ENCODE results near the gene TBC1D5. TPM values are rescaled to one million over a fixed set of nuclear protein-coding genes. Genes with fewer than 3 reads are reported as not detected.
"Not testable (repeated sequence)": the region's sequence is repeated elsewhere in the genome, so short reads cannot be mapped to it uniquely, and the experiment has no call there.

TBC1D5 gene
- total RNA-seq, 2 experiments from 2014 or later = 46.3 to 47.8 TPM

DNA sequence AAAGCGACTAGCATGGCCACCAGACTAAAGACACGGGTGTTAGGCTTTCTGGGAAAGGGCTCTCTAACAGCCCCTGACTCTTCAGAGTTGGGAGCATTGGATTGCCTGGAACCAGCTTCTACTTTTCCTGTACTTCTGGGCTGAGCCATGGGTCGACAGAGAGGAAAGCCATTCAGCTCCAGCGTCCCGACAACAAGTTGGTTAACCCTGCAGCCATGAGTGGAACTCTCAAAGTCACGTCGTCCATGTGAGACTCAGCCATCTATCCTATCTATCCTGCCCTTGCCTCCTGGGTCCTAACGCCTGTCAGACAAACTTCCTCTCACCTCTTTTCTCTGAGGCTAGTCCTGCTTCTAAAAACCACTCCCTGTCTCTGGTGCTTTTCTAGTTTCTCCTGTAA, 32.6 kb upstream of the TBC1D5 start:
- intact Hi-C loops (cut with micrococcal nuclease) = no loop called here
- TF ChIP-seq CTCF (IDR thresholded peaks at IDR 0.05) = no peak
- Mint-ChIP-seq H3K27me3 (peaks cover 29% of the 10 kb centered on the region), H3K27ac (peak overlapping the region; percentile 86), H3K9me3 (peaks cover 4% of the 10 kb centered on the region), H3K36me3 (ENCODE audit: low read depth) (peaks cover 6% of the 10 kb centered on the region), H3K4me1 (ENCODE audit: low read depth) (peaks cover 27% of the 10 kb centered on the region), H3K4me3 (peak overlapping the region; percentile 79)
- CTCF ChIA-PET = interaction anchor here (1.0 kb wide), 1 partner anchor 67 kb away, joined by 3 read pairs; no protein-coding TSS in a partner anchor
- peak; percentile 75 for DNase-seq
- ATAC-seq = peak; percentile 47
- POLR2A ChIA-PET = interaction anchor here (0.6 to 1.4 kb wide), 5 partner anchors 28 to 317 kb away, joined by 3 to 5 read pairs (median 4); partner anchors contain the start of gene TBC1D5

GRCh38 chr3:17774180-17774910, 31.9 kb upstream of the TBC1D5 start:
- Mint-ChIP-seq H3K27ac (peak overlapping the region; percentile 86), H3K27me3 (peaks cover 31% of the 10 kb centered on the region), H3K4me1 (ENCODE audit: low read depth) (peaks cover 20% of the 10 kb centered on the region), H3K4me3 (peak overlapping the region; percentile 79)
- CTCF ChIA-PET = interaction anchor here (0.8 to 1.0 kb wide), 3 partner anchors 12 to 67 kb away, joined by 3 to 4 read pairs (median 4); partner anchors contain the start of gene TBC1D5
- H3K9me3 Mint-ChIP-seq; intact Hi-C loops (cut with micrococcal nuclease); H3K36me3 Mint-ChIP-seq (ENCODE audit: low read depth): not testable (repeated sequence)
- POLR2A ChIA-PET = interaction anchor here (0.7 to 1.4 kb wide), 4 partner anchors 27 to 317 kb away, joined by 3 to 5 read pairs (median 4); partner anchors contain the start of gene TBC1D5
- ATAC-seq (peak; percentile 79), DNase-seq (peak; percentile 90)

GRCh38 chr3:17772556-17772955, 30.1 kb upstream of the TBC1D5 start:
- peaks cover 15% of the 10 kb centered on the region for H3K4me1 Mint-ChIP-seq (ENCODE audit: low read depth)
- peaks cover 6% of the 10 kb centered on the region for H3K36me3 Mint-ChIP-seq (ENCODE audit: low read depth)
- ChIA-PET POLR2A (no interaction called here), CTCF (interaction anchor here (1.2 kb wide), 1 partner anchor 68 kb away, joined by 6 read pairs; no protein-coding TSS in a partner anchor)
- no peak for ATAC-seq
- H3K27me3 Mint-ChIP-seq = peaks cover 37% of the 10 kb centered on the region
- H3K4me3 Mint-ChIP-seq = no peak overlapping the region
- intact Hi-C loops (cut with micrococcal nuclease) = no loop called here
- no peak for DNase-seq
- no peak for TF ChIP-seq CTCF (IDR thresholded peaks at IDR 0.05)
- H3K27ac Mint-ChIP-seq = no peak overlapping the region
- H3K9me3 Mint-ChIP-seq = peaks cover 4% of the 10 kb centered on the region

DNA sequence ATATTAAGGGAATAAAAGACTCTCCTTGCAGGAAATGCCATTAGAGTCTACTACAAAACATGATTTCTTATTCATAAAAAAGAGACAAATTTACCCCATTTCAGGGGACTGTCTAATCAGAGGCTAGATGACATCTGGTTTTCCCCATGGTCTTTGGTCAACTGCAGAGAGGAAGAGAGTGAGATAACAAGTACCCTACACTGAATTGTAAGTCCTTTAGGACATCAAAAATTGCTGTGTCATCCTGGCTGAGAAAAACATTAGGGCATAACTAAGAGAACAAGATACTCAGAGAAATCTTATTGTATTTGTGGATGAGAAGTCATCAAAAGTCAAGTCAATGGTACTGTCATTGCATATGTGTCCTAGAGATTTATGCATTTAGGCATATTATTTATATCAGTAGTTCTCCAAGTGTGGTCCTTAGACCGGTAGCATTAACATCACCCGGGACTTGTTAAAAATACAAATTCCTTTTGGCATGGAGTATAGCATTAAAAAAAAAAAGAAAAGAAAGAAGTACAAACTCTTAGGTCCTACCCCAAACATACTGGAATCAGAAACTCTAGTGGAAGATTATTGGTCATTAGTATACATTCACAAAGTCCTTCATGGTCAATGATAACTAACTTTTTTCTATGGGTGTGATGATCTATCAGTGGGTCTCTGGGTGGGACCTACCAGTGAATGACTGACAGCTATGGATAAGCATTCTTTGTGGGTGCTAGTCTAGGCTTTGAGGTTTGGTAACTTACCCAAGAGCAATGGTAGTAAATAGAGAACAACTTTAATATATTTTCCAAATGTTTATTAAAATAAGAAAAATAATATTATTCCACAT, 29.0 kb upstream of the TBC1D5 start:
- ATAC-seq = no peak
- Mint-ChIP-seq H3K4me1 (ENCODE audit: low read depth) (peaks cover 15% of the 10 kb centered on the region), H3K36me3 (ENCODE audit: low read depth) (peaks cover 6% of the 10 kb centered on the region), H3K27ac (no peak overlapping the region), H3K9me3 (peaks cover 4% of the 10 kb centered on the region), H3K4me3 (no peak overlapping the region), H3K27me3 (peaks cover 35% of the 10 kb centered on the region)
- no peak for TF ChIP-seq CTCF (IDR thresholded peaks at IDR 0.05)
- no peak for DNase-seq
- ChIA-PET POLR2A (no interaction called here), CTCF (interaction anchor here (1.2 kb wide), 1 partner anchor 69 kb away, joined by 6 read pairs; no protein-coding TSS in a partner anchor)
- intact Hi-C loops (cut with micrococcal nuclease) = no loop called here

DNA sequence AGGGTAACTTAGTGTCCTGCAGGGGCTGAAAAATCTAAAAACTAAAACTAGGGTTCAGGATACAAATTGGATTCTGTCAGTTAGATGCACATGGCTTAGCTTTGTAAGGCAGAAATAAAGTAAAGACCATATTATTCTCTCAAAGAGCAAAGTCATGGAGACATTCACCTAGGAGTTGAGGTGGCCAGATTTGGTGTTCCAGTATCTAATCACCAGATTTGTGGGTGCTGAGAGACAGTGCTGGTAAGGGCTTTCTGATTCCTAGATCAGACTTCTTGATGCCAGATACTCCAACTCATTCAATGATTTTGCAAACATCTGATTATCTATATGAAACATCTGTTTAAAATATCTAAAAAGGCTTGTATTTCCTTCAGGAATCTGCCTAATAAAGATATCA, 28.3 kb upstream of the TBC1D5 start:
- intact Hi-C loops (cut with micrococcal nuclease) = no loop called here

More for the DNA sequence above, 28.3 kb upstream of the TBC1D5 start:
- ChIA-PET CTCF (no interaction called here), POLR2A (no interaction called here)
- no peak for ATAC-seq
- no peak overlapping the region for H3K4me3 Mint-ChIP-seq
- H3K27ac Mint-ChIP-seq = no peak overlapping the region
- H3K36me3 Mint-ChIP-seq (ENCODE audit: low read depth) = peaks cover 3% of the 10 kb centered on the region
- peaks cover 12% of the 10 kb centered on the region for H3K4me1 Mint-ChIP-seq (ENCODE audit: low read depth)
- peaks cover 30% of the 10 kb centered on the region for H3K27me3 Mint-ChIP-seq
- no peak for DNase-seq
- H3K9me3 Mint-ChIP-seq = peaks cover 4% of the 10 kb centered on the region
- TF ChIP-seq CTCF (IDR thresholded peaks at IDR 0.05) = no peak
